Gastrocnemius medialis (tissue), 4 donors: ENCODE data around the gene TGFBR2. TPM values are rescaled to one million over a fixed set of nuclear protein-coding genes. Genes with fewer than 3 reads are reported as not detected.
"Not testable (repeated sequence)": the region's sequence is repeated elsewhere in the genome, so short reads cannot be mapped to it uniquely, and the experiment has no call there.

Source experiments
- ATAC-seq, 2 donors: fragments of 150-250 bp; one replicate each; pipeline ENCODE4 v1.9.1; 2016
- DNase-seq, 2 donors: peaks; one replicate each; pipeline ENCODE4 v3.0.0-alpha.2; 2019
- H3K27ac ChIP-seq, 4 donors: fragments of 200-600 bp; sonication (generic); 1 replicate in 1 of 4; 2 replicates in 3 of 4; pipeline ENCODE4 v1.5.1; 2016 to 2018; ENCODE audit warnings: mild to moderate bottlenecking in 2 of 4, moderate library complexity in 1 of 4
- H3K27me3 ChIP-seq, 3 donors: fragments of 200-600 bp; sonication (generic) in 2 of 3; 1 replicate in 1 of 3; 2 replicates in 2 of 3; pipeline versions ENCODE4 v1.5.1 to v1.6.0; 2016 to 2019; ENCODE audit warnings: mild to moderate bottlenecking in 1 of 3, moderate library complexity in 1 of 3
- H3K36me3 ChIP-seq, 2 donors: fragments of 200-600 bp; sonication (generic) in 1 of 2; one replicate each; pipeline ENCODE4 v1.5.1; 2017 to 2018
- H3K4me1 ChIP-seq, 2 donors: fragments of 200-600 bp; sonication (generic) in 1 of 2; one replicate each; pipeline ENCODE4 v1.5.1; 2016 to 2017; ENCODE audit warnings: mild to moderate bottlenecking in 2 of 2
- H3K4me3 ChIP-seq, 4 donors: fragments of 200-600 bp; sonication (generic) in 3 of 4; 1 replicate in 1 of 4; 2 replicates in 3 of 4; pipeline ENCODE4 v1.5.1; 2016 to 2019; ENCODE audit warnings: mild to moderate bottlenecking in 2 of 4
- H3K9me3 ChIP-seq, 3 donors: fragments of 200-600 bp; sonication (generic) in 2 of 3; 1 replicate in 1 of 3; 2 replicates in 2 of 3; pipeline ENCODE4 v1.5.1; 2016 to 2019
- CTCF ChIP-seq, 5 experiments: fragments of 450-650 bp in 3 of 5; fragments of 200-600 bp in 2 of 5; sonication (generic) in 2 of 5; IDR thresholded peaks in 4 of 5; conservative IDR thresholded peaks in 1 of 5; 1 replicate in 4 of 5; 2 replicates in 1 of 5; pipeline ENCODE4 v1.5.1; 2016 to 2019; ENCODE audit warnings: antibody characterized with exemption in 5 of 5, mild to moderate bottlenecking in 3 of 5, moderate library complexity in 3 of 5
- POLR2A ChIP-seq, 2 donors: fragments of 450-650 bp; IDR thresholded peaks; one replicate each; pipeline ENCODE4 v1.6.1; 2017; ENCODE audit warnings: antibody characterized with exemption in 2 of 2, mild to moderate bottlenecking in 2 of 2, moderate library complexity in 2 of 2
- in situ Hi-C, 4 donors: fragments of 200-750 bp; cut with MboI; loops; one replicate each; pipeline versions ENCODE4 v1.15.0 to v1.8.0; 2017; ENCODE audit warnings: low sequenced_read_pairs in 4 of 4
- intact Hi-C: fragments of 100-400 bp; cut with DNase I; formaldehyde crosslinking; loops from one replicate; pipeline ENCODE4 v1.15.1; 2023; ENCODE audit warnings: low total_unique reads
- total RNA-seq, 4 donors: library from RNA; depleted of rRNA; stranded (reverse); fragments of >200 nt; gene quantifications; one replicate each; pipeline versions ENCODE4 v1.1.0 to v1.2.3, GENCODE V29; 2016

The TGFBR2 gene
- total RNA-seq, 4 donors from 2014 or later, result 38.3 to 53.8 (median 47.2) TPM

DNA sequence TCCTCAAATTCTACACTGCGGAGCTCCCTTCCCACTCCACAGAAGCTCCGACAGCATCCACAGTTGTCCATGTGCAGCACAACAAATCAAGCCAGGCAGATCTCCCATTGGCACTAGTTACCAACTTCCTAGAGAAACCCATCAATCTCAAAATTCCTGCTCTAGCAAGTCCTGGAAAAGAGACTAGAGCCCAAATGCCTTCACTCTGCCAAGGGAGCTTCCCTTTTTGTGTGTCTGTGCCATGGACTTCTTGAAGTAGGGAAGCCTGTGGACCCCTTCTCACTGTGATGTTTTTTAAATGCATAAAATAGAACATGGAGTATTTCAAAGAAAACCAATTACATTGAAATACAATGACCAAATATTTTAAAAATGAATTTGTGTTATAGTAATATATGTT, 59.1 kb downstream of the TGFBR2 start:
- intact Hi-C loops (no loop called here), in situ Hi-C loops (no loop called here)

GRCh38 chr3:30666572-30667279, 60.3 kb downstream of the TGFBR2 start:
- Histone ChIP-seq H3K4me1 (peaks cover 8 to 22% of the 10 kb centered on the region in 2 donors), H3K27me3 (no peaks in the 10 kb centered on the region), H3K9me3 (no peaks in the 10 kb centered on the region), H3K36me3 (peaks cover 0 to 5% of the 10 kb centered on the region in 2 donors), H3K4me3 (no peak overlapping the region), H3K27ac (no peak overlapping the region)
- ATAC-seq (no peak), DNase-seq (no peak)
- TF ChIP-seq CTCF (IDR thresholded peaks at IDR 0.05 in 4 of 5, conservative IDR thresholded peaks at IDR 0.05 in 1 of 5) (no peak), POLR2A (IDR thresholded peaks at IDR 0.05) (no peak)
- intact Hi-C loops, result no loop called here
- in situ Hi-C loops, result no loop called here

More for the DNA sequence above, 59.1 kb downstream of the TGFBR2 start:
- peaks cover 8 to 26% of the 10 kb centered on the region in 2 donors for H3K4me1 ChIP-seq
- peak overlapping the region in 1 of 4 donors; percentile 4 for H3K27ac ChIP-seq
- H3K27me3 ChIP-seq, result no peaks in the 10 kb centered on the region
- H3K9me3 ChIP-seq, result no peaks in the 10 kb centered on the region
- ATAC-seq (no peak), DNase-seq (no peak)
- TF ChIP-seq POLR2A (IDR thresholded peaks at IDR 0.05) (no peak), CTCF (IDR thresholded peaks at IDR 0.05 in 4 of 5, conservative IDR thresholded peaks at IDR 0.05 in 1 of 5) (no peak)
- no peak overlapping the region for H3K4me3 ChIP-seq
- H3K36me3 ChIP-seq, result peaks cover 0 to 5% of the 10 kb centered on the region in 2 donors

- no peak for DNase-seq
- in situ Hi-C loops (no loop called here), intact Hi-C loops (no loop called here)
- peaks cover 0 to 9% of the 10 kb centered on the region in 2 donors for H3K36me3 ChIP-seq
- no peak for ATAC-seq
- peaks cover 8 to 22% of the 10 kb centered on the region in 2 donors for H3K4me1 ChIP-seq
- H3K27ac ChIP-seq, result peak overlapping the region in 1 of 4 donors; percentile 4
- TF ChIP-seq POLR2A (IDR thresholded peaks at IDR 0.05), result no peak
- TF ChIP-seq CTCF (IDR thresholded peaks at IDR 0.05 in 4 of 5, conservative IDR thresholded peaks at IDR 0.05 in 1 of 5), result no peak
- no peaks in the 10 kb centered on the region for H3K9me3 ChIP-seq
- no peak overlapping the region for H3K4me3 ChIP-seq
- H3K27me3 ChIP-seq, result no peaks in the 10 kb centered on the region
These were observed 60.9 kb downstream of the TGFBR2 start for GRCh38 chr3:30667280-30667651.

GRCh38 chr3:30668051-30668609, 61.7 kb downstream of the TGFBR2 start:
- TF ChIP-seq POLR2A (IDR thresholded peaks at IDR 0.05) (no peak), CTCF (IDR thresholded peaks at IDR 0.05 in 4 of 5, conservative IDR thresholded peaks at IDR 0.05 in 1 of 5) (no peak)
- Histone ChIP-seq H3K4me1 (peaks cover 8 to 22% of the 10 kb centered on the region in 2 donors), H3K4me3 (no peak overlapping the region), H3K36me3 (peaks cover 0 to 13% of the 10 kb centered on the region in 2 donors), H3K27me3 (no peaks in the 10 kb centered on the region), H3K27ac (peak overlapping the region in 1 of 4 donors; percentile 4), H3K9me3 (no peaks in the 10 kb centered on the region)
- DNase-seq (no peak), ATAC-seq (no peak)
- intact Hi-C loops, result no loop called here
- in situ Hi-C loops, result no loop called here

DNA sequence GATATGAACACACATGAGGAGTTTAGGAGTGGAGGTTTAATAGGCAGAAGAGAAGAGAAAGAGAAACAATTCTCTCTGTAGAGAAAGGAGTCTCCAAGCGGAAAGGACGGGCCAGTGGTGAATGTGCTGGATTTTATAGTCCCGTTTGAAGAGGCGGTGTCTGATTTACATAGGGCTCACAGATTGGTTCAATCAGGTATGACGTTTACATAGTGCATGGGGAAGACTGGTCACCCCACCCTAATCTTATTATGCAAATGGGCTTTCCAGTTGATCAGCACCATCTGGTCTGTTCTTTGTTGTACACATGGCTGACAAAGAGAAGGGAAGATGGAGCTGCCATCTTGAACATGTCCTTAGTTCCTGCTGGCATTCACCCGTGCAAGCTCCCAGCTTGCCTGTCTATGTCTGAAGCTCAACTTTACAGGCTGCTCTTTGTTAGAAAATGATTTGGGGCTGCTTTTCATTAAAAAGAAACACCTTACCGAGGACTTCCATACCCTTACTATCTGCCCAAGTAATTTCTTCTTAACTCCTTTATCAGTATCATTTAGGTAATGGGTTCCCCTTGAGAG, 63.0 kb downstream of the TGFBR2 start:
- H3K4me1 ChIP-seq, result peaks cover 8 to 17% of the 10 kb centered on the region in 2 donors
- ATAC-seq, H3K27ac ChIP-seq, H3K9me3 ChIP-seq, H3K27me3 ChIP-seq, in situ Hi-C loops, DNase-seq, intact Hi-C loops, H3K4me3 ChIP-seq: not testable (repeated sequence)
- H3K36me3 ChIP-seq, result peaks cover 0 to 17% of the 10 kb centered on the region in 2 donors
